GM12878 (cell line): ENCODE data around the gene HEATR9. TPM values are rescaled to one million over a fixed set of nuclear protein-coding genes. Genes with fewer than 3 reads are reported as not detected.

Experiments
- ATAC-seq: fragments of 200-7000 bp; cut with Tn5 transposase; 3 replicates; pipeline ENCODE4 v1.9.1; 2020; ENCODE audit warnings: mild to moderate bottlenecking, moderate library complexity
- BruUV-seq: library from RNA; stranded (reverse); fragments of 400-500 nt; replicated peaks from 2 replicates; lab custom pipeline; 2021; lab: Mats Ljungman, UMichigan
- CTCF ChIA-PET: fragments of 300-600 bp; sonication (Branson Sonifier 250); formaldehyde crosslinking; extraction: SDS; loops from one replicate; lab custom pipeline; 2021; ENCODE audit warnings: inconsistent platforms; lab: Yijun Ruan, JAX
- POLR2A ChIA-PET: fragments of 350-600 bp; formaldehyde crosslinking; extraction: SDS; loops from one replicate; lab custom pipeline; 2021; ENCODE audit warnings: inconsistent platforms; lab: Charles Lee
- RAD21 ChIA-PET: fragments of 300-600 bp; sonication (Branson Sonifier 250); formaldehyde crosslinking; loops from one replicate; lab custom pipeline; 2023; ENCODE audit warnings: antibody characterized with exemption; ENCODE audit not compliant: unreplicated experiment; lab: Charles Lee
- SMC1A ChIA-PET: fragments of 300-600 bp; sonication (Branson Sonifier 250); formaldehyde crosslinking; loops from one replicate; lab custom pipeline; 2023; ENCODE audit not compliant: unreplicated experiment, uncharacterized antibody; lab: Charles Lee
- DNase-seq: peaks from one replicate; pipeline ENCODE4 v3.0.0-alpha.2; 2011; ENCODE audit warnings: low read depth, low spot score
- FAIRE-seq: peaks from 3 replicates; lab custom pipeline; 2011; peaks lifted over from hg19 to GRCh38; lab: Jason Lieb, UNC
- H2AFZ ChIP-seq: 2 replicates; pipeline ENCODE4 v1.6.0; 2011; ENCODE audit warnings: low read depth, low read length, control low read depth; ENCODE audit not compliant: control insufficient read depth
- H3K27ac ChIP-seq: 2 replicates; pipeline ENCODE4 v1.5.1; 2011; ENCODE audit warnings: control low read depth; ENCODE audit not compliant: control insufficient read depth, insufficient read depth
- H3K27me3 ChIP-seq, 2 experiments: replicated peaks in 1 of 2; 2 replicates each; pipeline versions ENCODE4 v1.6.0 to v1.6.1; 2011; ENCODE audit warnings: low read length in 1 of 2; ENCODE audit not compliant: control insufficient read depth in 2 of 2, insufficient read depth in 2 of 2
- H3K36me3 ChIP-seq, 2 experiments: 2 replicates each; pipeline ENCODE4 v1.5.1; 2011; ENCODE audit warnings: low read length in 1 of 2; ENCODE audit not compliant: control insufficient read depth in 2 of 2, insufficient read depth in 2 of 2
- H3K4me1 ChIP-seq: 2 replicates; pipeline ENCODE4 v1.6.1; 2011; ENCODE audit warnings: mild to moderate bottlenecking, low read length, moderate library complexity, mixed read lengths; ENCODE audit not compliant: control insufficient read depth, insufficient read depth
- H3K4me2 ChIP-seq: 2 replicates; pipeline ENCODE4 v1.6.0; 2011; ENCODE audit warnings: control low read depth; ENCODE audit not compliant: control insufficient read depth, insufficient read depth
- H3K4me3 ChIP-seq: fragments of 200-600 bp; sonication (generic); 2 replicates; pipeline ENCODE4 v1.5.1; 2016
- H3K79me2 ChIP-seq: 2 replicates; pipeline ENCODE4 v1.6.0; 2011; ENCODE audit warnings: low read length; ENCODE audit not compliant: control insufficient read depth, insufficient read depth
- H3K9ac ChIP-seq: 2 replicates; pipeline ENCODE4 v1.8.0; 2011; ENCODE audit warnings: low read length, control low read depth, mixed read lengths; ENCODE audit not compliant: control insufficient read depth, insufficient read depth
- H3K9me3 ChIP-seq: replicated peaks from 3 replicates; pipeline ENCODE4 v1.5.1; 2011; ENCODE audit warnings: mild to moderate bottlenecking, low read length; ENCODE audit not compliant: control insufficient read depth, insufficient read depth
- H4K20me1 ChIP-seq: 2 replicates; pipeline ENCODE4 v1.6.0; 2011; ENCODE audit not compliant: control insufficient read depth, insufficient read depth
- CEBPB ChIP-seq, 2 experiments: fragments of 150-350 bp in 1 of 2; IDR thresholded peaks; 2 replicates each; pipeline ENCODE4 v1.6.1; 2012 to 2014; ENCODE audit warnings: low read depth in 2 of 2, low read length in 2 of 2, borderline replicate concordance in 1 of 2, inconsistent platforms in 1 of 2
- EP300 ChIP-seq, 2 experiments: fragments of 150-350 bp in 1 of 2; IDR thresholded peaks; 2 replicates each; pipeline ENCODE4 v1.6.1; 2011 to 2012; ENCODE audit warnings: low read depth in 2 of 2, low read length in 2 of 2, borderline replicate concordance in 1 of 2, improper control_type of control experiment in 1 of 2, inconsistent platforms in 1 of 2; ENCODE audit not compliant: control insufficient read depth in 1 of 2
- EZH2 ChIP-seq: IDR thresholded peaks from 2 replicates; pipeline ENCODE4 v1.6.1; 2012; ENCODE audit warnings: low read depth, mild to moderate bottlenecking, control low read depth, inconsistent platforms, low read length, borderline replicate concordance; ENCODE audit not compliant: control insufficient read depth
- FOXM1 ChIP-seq: IDR thresholded peaks from 2 replicates; pipeline ENCODE4 v1.6.1; 2012; ENCODE audit warnings: low read depth, mild to moderate bottlenecking, inconsistent platforms, low read length, moderate library complexity
- HDAC2 ChIP-seq: fragments of 200-600 bp; sonication (generic); IDR thresholded peaks from 2 replicates; pipeline ENCODE4 v1.6.1; 2017
- HDGF ChIP-seq: fragments of 450-650 bp; IDR thresholded peaks from 2 replicates; pipeline ENCODE4 v1.6.1; 2016; ENCODE audit warnings: antibody characterized with exemption
- IRF4 ChIP-seq: IDR thresholded peaks from 2 replicates; pipeline ENCODE4 v1.6.1; 2011; ENCODE audit warnings: low read depth, low read length
- MTA2 ChIP-seq: fragments of 450-650 bp; IDR thresholded peaks from 2 replicates; pipeline ENCODE4 v1.6.1; 2016; ENCODE audit warnings: low read depth, mild to moderate bottlenecking, moderate library complexity
- PAX5 ChIP-seq: IDR thresholded peaks from 2 replicates; pipeline ENCODE4 v1.6.1; 2011; ENCODE audit warnings: low read depth, low read length, borderline replicate concordance
- POLR2A ChIP-seq: IDR thresholded peaks from 2 replicates; pipeline ENCODE4 v1.6.1; 2011; ENCODE audit warnings: low read depth, mild to moderate bottlenecking, low read length
- RBBP5 ChIP-seq: fragments of 200-600 bp; sonication (generic); conservative IDR thresholded peaks from 2 replicates; pipeline ENCODE4 v1.6.1; 2016
- SIN3A ChIP-seq: IDR thresholded peaks from 2 replicates; pipeline ENCODE4 v1.6.1; 2012; ENCODE audit warnings: low read depth, low read length, improper control_type of control experiment
- SMAD5 ChIP-seq: IDR thresholded peaks from 2 replicates; pipeline ENCODE4 v1.6.1; 2016; ENCODE audit warnings: antibody characterized with exemption, low read depth
- SREBF1 ChIP-seq: IDR thresholded peaks from 2 replicates; pipeline ENCODE4 v1.6.1; 2012; ENCODE audit warnings: mild to moderate bottlenecking, low read length
- SREBF2 ChIP-seq: IDR thresholded peaks from 2 replicates; pipeline ENCODE4 v1.6.1; 2012; ENCODE audit warnings: mild to moderate bottlenecking, low read length
- STAT1 ChIP-seq: fragments of 450-650 bp; conservative IDR thresholded peaks from 2 replicates; pipeline ENCODE4 v1.6.1; 2014; ENCODE audit warnings: antibody characterized with exemption, mild to moderate bottlenecking
- STAT3 ChIP-seq: IDR thresholded peaks from 2 replicates; pipeline ENCODE4 v1.6.1; 2011; ENCODE audit warnings: low read depth, low read length, improper control_type of control experiment
- TBL1XR1 ChIP-seq: IDR thresholded peaks from 2 replicates; pipeline ENCODE4 v1.6.1; 2012; ENCODE audit warnings: low read depth, low read length, improper control_type of control experiment
- TCF3 ChIP-seq: IDR thresholded peaks from 2 replicates; pipeline ENCODE4 v1.6.1; 2012; ENCODE audit warnings: low read depth, mild to moderate bottlenecking, low read length, borderline replicate concordance; ENCODE audit not compliant: insufficient read depth
- WGBS: methylation state at CpG from one replicate; pipeline ENCODE4 v1.1.6; 2016; ENCODE audit warnings: low lambda C conversion rate; ENCODE audit not compliant: insufficient replicate concordance, insufficient coverage; ENCODE audit errors: missing lambda C conversion rate; 5-methylcytosine and 5-hydroxymethylcytosine counted together
- in situ Hi-C: fragments of 300-500 bp; cut with MboI; formaldehyde crosslinking; loops from 9 replicates; pipeline ENCODE4 v1.14.3; 2018; ENCODE audit warnings: mixed read lengths
- intact Hi-C: fragments of 100-400 bp; cut with micrococcal nuclease; formaldehyde crosslinking; loops from one replicate; pipeline ENCODE4 v1.14.2; 2022; ENCODE audit not compliant: unreplicated experiment
- polyA plus RNA-seq, 11 experiments: library from polyadenylated mRNA; depleted of rRNA in 4 of 11; unstranded in 6 of 11; stranded (reverse) in 5 of 11; fragments of >200 nt; fragmentation: Nextera tagmentation in 4 of 11; fragmentation: Illumina TruSeq in 1 of 11; extraction: Ambion mirVana in 4 of 11; extraction: Trizol in 1 of 11; gene quantifications; 1 replicate in 1 of 11; 2 replicates in 10 of 11; pipeline versions ENCODE4 v1.2.1 to v1.2.3, GENCODE V29; 2011 to 2016; ENCODE audit warnings: inconsistent platforms in 2 of 11, missing spikeins in 2 of 11, low read depth in 1 of 11
- total RNA-seq, 4 experiments: library from RNA; depleted of rRNA in 3 of 4; stranded (reverse); fragments of >200 nt in 3 of 4; fragmentation: Illumina TruSeq in 1 of 4; extraction: Trizol in 1 of 4; gene quantifications; 2 replicates each; pipeline versions ENCODE4 v1.2.1 to v1.2.3, GENCODE V29; 2013 to 2021
- TF ChIP-seq, protein P1 (sequence below): IDR thresholded peaks from 2 replicates; pipeline ENCODE4 v1.6.1; 2011; ENCODE audit warnings: mild to moderate bottlenecking, low read depth, low read length, moderate library complexity; ENCODE audit not compliant: insufficient replicate concordance

HEATR9 gene
- total and polyA plus RNA-seq, 10 of the 15 experiments (the other 5 are each of a cell fraction or from before 2014, with no cell fraction given), result 0.04 to 0.43 (median 0.13) TPM; not detected in 2

DNA sequence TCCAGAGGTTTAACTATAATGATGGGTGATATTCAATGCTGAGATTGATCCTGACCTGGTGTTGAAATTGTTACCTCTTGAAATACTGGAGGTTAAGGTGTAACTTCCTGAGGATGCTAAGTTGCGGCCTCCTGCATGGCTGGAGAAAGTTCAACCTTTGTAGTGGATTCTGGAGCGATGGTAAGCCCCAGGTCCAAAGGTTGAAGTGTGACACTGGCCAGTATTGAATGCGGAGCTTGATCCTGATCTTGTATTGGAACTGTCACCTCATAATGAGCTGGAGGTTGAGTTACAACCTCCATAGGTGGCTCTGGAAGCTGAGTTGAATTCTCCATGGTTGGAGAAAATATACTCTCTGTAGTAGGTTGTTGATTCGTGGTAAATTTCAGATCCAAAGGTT is 44.9 kb upstream of the HEATR9 start:
- WGBS, result 53% methylated on average over 4 of the region's 4 CpGs
- no peak overlapping the region for H3K4me2 ChIP-seq
- SMC1A ChIA-PET, result interaction anchor here (0.9 to 1.6 kb wide), 4 partner anchors 8 to 24 kb away, joined by 3 to 4 read pairs (median 4); no protein-coding TSS in a partner anchor
- H3K27me3 ChIP-seq, result no peaks in the 10 kb centered on the region
- H3K4me1 ChIP-seq, result no peaks in the 10 kb centered on the region
- H2AFZ ChIP-seq, result no peak overlapping the region
- CTCF ChIA-PET, result interaction anchor here (1.1 to 1.3 kb wide), 2 partner anchors 8 to 12 kb away, joined by 3 to 4 read pairs; no protein-coding TSS in a partner anchor
- TF ChIP-seq SMAD5, result no peak
- TF ChIP-seq EZH2, result no peak
- TF ChIP-seq MTA2, result no peak
- TF ChIP-seq HDGF, result no peak
- no peak for TF ChIP-seq TCF3
- TF ChIP-seq HDAC2, result no peak
- no peak for TF ChIP-seq STAT3
- no peak for TF ChIP-seq TBL1XR1
- no peak for TF ChIP-seq EP300 (IDR thresholded peaks at IDR 0.05; ENCODE audit: borderline replicate concordance in 1 of 2, control insufficient read depth in 1 of 2, low read depth in 2 of 2, low read length in 2 of 2)
- no peak for TF ChIP-seq FOXM1
- TF ChIP-seq, protein P1, sequence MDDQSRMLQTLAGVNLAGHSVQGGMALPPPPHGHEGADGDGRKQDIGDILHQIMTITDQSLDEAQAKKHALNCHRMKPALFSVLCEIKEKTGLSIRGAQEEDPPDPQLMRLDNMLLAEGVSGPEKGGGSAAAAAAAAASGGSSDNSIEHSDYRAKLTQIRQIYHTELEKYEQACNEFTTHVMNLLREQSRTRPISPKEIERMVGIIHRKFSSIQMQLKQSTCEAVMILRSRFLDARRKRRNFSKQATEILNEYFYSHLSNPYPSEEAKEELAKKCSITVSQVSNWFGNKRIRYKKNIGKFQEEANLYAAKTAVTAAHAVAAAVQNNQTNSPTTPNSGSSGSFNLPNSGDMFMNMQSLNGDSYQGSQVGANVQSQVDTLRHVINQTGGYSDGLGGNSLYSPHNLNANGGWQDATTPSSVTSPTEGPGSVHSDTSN, result no peak
- no peak for TF ChIP-seq STAT1
- TF ChIP-seq PAX5, result no peak
- no peak for TF ChIP-seq POLR2A
- no peak for TF ChIP-seq RBBP5
- TF ChIP-seq SREBF1, result no peak
- no peak for TF ChIP-seq SIN3A
- TF ChIP-seq IRF4, result no peak
- TF ChIP-seq CEBPB (IDR thresholded peaks at IDR 0.05; ENCODE audit: borderline replicate concordance in 1 of 2, low read depth in 2 of 2, low read length in 2 of 2), result no peak
- TF ChIP-seq SREBF2, result no peak
- TF ChIP-seq, all 136 proteins: peak for 0
- no peak overlapping the region for H3K9ac ChIP-seq
- RAD21 ChIA-PET, result no interaction called here
- no peak overlapping the region for H3K27ac ChIP-seq
- no peak overlapping the region for H3K4me3 ChIP-seq
- no peaks in the 10 kb centered on the region for H3K9me3 ChIP-seq
- intact Hi-C loops (no loop called here), in situ Hi-C loops (no loop called here)
- ATAC-seq, result no peak
- DNase-seq, result no peak
- POLR2A ChIA-PET, result interaction anchor here (1.0 kb wide), 1 partner anchor 8 kb away, joined by 4 read pairs; no protein-coding TSS in a partner anchor
- no TSS peak for BruUV-seq
- H3K36me3 ChIP-seq, result no peaks in the 10 kb centered on the region
- H4K20me1 ChIP-seq, result no peaks in the 10 kb centered on the region
- no peaks in the 10 kb centered on the region for H3K79me2 ChIP-seq
- FAIRE-seq, result no peak
